Medulla oblongata (tissue), 1 donor: ENCODE measurements around the gene ARL13B.
A peak's percentile ranks its signal among the peaks of the same experiment; 100 is the strongest.
"Not testable (repeated sequence)": the region's sequence is repeated elsewhere in the genome, so short reads cannot be mapped to it uniquely, and the experiment has no call there.

Experiments used
- DNase-seq: peaks from one replicate; pipeline ENCODE4 v3.0.0-alpha.2; 2015; ENCODE audit errors: extremely low spot score

Gene ARL13B

DNA sequence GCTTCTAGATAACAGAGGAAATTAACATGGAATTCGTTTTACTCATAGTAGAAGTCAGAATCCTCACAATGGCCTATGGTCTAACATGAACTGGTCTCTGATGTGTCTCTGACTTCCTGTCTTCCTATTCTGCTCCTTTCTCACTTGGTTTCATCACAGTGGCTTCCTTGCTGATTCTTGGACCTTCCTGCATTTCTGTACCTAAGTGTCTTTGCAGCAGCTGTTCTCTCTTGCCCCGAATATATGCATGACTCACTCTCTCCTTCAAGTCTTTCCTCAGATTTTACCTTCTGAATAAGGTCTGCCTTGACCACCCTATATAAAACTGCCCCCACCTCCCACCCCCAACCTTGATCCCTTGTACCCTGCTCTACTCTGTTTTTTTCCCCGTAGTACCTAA is 14.1 kb downstream of the ARL13B start:
- DNase-seq, result no peak

DNA sequence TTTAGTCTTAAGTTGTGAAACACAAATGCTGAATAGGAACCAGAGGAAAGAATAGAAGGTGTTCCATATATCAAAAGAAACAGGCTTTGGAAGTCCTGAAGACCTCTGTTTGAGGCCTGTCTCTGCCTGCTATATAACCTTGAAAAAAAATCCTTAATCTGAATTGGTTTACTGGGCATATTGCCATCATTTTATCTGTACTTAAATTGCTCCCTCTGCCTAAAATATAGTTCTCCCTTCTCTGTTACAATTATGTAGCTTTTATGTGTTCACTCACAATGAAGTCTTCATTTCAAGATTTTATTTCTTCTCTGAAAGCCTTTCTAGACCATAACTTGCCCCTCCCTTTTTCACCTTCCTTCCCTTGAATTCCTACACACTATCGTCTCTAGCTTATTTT is 21.2 kb downstream of the ARL13B start:
- no peak for DNase-seq

- no peak for DNase-seq
Observed at GRCh38 chr3:94001827-94002495, 22.0 kb downstream of the ARL13B start.

- DNase-seq, result peak; percentile 69
Observed at GRCh38 chr3:94004301-94004910, 24.5 kb downstream of the ARL13B start.

DNA sequence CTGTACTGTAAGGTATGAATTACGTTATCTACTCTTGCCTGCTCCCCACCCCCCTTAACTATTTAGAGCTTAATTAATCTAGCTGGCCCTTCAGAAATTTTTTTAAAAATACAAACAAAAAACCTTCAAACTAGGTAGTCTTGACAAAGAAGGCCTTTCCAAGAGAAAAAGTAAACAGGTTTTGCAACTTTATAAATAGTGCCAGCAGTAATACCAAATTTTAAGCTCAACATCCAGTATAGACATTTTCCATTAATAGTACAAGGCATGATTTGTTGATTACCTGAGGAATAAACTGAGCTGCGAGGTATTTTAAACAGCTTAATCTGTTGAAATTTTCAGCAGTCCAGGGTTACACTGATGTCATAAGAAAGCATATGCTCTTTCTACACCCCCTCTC is 28.3 kb downstream of the ARL13B start:
- DNase-seq, result no peak

DNA sequence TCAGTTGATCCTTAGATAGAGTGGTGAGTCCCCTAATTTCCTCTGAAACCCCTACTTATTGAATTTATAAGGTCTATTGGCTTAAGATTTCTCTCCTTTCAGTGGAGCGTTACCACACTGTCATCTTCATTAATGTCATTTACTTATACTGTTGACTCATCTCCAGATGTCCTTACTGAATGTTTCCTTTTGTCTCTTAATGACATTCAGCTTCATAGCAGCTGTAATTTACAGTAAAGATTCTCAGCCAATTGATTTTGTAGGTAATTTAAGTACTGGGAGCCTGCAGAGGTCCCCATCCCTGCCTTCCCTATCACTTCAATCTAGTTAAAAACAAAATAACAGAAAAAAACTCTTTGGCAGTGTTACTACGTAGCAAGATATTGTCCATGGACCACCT is 29.7 kb downstream of the ARL13B start:
- no peak for DNase-seq

DNA sequence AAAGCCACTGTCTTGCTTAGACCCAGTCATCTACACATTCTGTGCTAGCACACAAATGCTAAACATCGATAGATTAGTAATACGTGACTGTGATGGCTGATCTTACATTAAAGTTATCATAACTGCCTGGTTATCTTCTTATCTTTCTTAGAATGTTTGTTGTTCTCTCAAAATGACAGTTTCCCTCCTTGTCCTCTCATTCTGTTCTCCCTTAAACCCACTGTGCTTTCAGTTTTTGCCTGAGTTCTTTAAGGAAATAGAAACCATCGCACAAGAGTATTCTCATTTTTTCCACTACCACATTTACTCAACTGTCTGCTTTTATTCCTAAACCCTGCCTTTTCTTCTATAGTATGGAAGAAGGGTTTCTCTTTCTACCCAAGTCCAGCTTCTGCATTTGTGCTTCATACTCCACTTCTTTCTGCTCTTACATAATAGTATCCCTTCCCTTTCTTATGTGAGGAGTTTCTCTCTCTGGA is 31.3 kb downstream of the ARL13B start:
- peak; percentile 4 for DNase-seq

GRCh38 chr3:94012185-94012584 is 32.2 kb downstream of the ARL13B start:
- DNase-seq, result no peak

- DNase-seq, result no peak
Observed at GRCh38 chr3:94015025-94015424, 35.1 kb downstream of the ARL13B start.

DNA sequence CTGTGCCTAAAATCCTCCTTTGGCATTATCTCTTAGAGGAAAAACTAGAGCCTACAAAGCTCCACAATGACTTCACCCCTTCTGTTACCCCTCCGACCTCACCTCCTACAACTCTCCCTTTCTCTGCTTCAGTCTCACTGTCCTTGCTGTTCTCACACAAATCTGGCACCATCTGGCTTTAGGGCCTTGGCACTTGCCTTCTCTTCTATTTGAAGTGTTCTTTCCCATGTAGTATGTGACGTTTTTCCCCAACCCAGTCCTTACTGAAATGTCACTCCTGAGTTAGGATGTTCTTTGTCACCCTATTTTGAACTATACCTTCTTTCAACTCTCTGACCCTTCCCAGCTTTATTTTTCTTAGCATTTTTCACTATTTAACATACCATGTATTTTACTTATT is 39.7 kb downstream of the ARL13B start:
- no peak for DNase-seq

- DNase-seq, result no peak
Observed at GRCh38 chr3:94020293-94020692, 40.3 kb downstream of the ARL13B start.

GRCh38 chr3:94024385-94024784 is 44.4 kb downstream of the ARL13B start:
- no peak for DNase-seq

GRCh38 chr3:94026623-94027022 is 46.7 kb downstream of the ARL13B start:
- DNase-seq, result no peak

DNA sequence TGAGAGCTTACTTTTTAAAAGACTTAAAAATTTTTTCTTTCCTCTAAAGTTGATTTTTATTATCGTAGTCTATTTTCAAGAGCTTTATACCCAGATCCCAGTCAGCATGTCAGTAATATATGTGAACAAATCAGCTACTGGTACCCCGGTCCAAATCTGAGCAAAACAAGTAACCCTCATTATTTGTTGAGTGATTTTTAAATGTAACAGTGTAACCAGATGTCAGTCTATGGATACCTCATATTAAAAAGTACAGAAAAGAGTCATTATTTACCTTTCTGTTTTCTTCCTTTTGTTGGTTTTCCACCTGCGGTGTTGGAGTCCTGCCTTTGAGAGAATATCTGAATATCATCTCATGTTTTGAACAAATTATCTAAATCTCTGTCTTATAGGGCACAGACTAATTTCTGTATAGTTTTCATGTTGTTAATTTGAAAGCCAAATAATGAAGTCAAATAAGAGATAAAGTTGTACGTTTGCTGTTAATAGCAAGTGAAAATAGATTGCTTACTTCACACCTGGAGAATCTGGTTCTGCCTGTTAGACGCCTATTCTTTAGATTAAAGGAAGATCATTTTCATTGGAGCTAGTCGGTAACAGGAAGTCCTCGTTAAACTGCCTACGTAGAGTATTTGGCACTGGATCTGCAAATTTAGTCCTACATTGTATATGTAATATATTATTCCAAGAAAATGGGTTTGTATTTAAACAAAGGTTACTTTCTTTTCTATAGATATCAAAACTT is 48.3 kb downstream of the ARL13B start, which contains the start of gene STX19:
STX19 (minus strand) TSS at position 505 of the 745 bp plus-strand sequence. CDS start 13,328 bp downstream, outside the sequence.
- DNase-seq, result no peak

GRCh38 chr3:94036909-94037507 is 57.1 kb downstream of the ARL13B start:
- peak; percentile 31 for DNase-seq

- no peak for DNase-seq
Observed at GRCh38 chr3:94043285-94043684, 63.3 kb downstream of the ARL13B start.

- DNase-seq, result not testable (repeated sequence)
Observed at GRCh38 chr3:94044100-94044936, 64.4 kb downstream of the ARL13B start.

DNA sequence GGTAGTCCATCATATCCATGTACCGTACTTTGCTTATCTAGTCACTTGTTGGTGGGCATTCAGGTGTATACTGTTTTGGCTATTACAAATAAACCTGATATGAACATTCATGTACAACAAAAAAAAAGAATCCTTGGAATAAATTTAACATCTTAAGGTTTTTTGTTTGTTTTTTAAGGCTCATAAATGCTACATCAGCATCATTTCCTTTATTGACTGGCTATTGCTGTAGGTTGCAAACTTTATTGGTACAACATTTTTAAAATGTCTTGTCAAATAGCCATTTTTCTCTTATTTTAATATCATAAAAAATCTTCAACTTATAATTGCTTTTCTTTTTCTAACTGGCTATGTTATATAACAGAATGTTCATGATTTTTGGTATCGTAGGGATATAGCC is 66.6 kb downstream of the ARL13B start:
- DNase-seq, result no peak

DNA sequence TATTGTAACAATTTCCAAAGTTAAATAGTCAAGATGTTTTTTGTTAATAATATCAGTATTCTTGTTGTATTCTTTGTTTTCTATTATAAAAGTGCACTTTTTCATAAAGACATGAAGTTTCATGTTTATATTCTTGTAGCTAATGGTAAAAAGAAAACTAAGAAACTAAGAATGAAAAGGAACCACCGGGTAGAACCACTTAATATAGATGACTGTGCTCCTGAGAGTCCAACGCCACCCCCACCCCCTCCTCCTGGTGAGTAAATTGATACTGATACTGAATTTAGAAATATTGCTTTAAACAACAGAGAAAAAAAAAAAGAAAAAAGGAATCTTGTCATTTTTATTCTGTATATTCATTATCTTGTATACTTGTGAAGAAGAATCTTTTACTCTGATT is 69.3 kb downstream of the ARL13B start:
- no peak for DNase-seq

DNA sequence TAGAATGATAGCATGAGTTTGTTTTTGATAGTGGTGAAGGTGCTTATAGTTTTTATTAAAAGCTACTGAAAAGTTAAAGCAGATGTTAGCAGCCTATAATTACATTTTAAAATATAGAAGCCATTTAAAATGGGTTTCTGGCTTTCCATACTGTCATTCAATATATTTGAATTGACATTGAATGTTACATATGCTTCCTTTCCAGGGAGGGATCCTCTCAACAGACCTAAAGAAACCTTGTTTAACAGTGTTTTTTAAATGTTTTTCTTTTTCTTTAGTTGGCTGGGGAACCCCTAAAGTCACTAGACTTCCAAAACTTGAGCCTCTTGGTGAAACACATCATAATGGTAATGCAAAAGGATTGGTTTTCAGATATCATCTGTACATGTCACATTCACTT is 70.6 kb downstream of the ARL13B start:
- no peak for DNase-seq

DNA sequence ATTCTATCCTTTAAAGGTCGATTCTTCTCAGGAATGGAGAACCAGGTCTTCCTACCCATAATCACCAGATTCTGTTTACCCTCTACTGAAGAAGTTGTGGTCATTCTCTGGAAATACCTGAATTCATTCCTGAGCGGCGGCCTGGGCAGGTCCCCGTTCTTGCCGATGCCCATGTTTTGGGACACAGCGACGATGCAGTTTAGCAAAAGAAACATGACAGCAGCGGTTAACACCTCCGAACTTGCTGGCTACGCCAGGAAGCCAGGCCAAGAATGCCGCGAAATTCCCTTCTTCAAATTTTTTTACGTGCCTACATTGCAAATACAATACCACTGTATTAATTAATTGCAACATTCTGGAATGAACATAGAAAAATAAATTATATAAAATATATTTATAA is 81.3 kb downstream of the ARL13B start:
- DNase-seq, result no peak
